ENCODE data around the gene MPP2.

Gene MPP2

GRCh38 chr17:43834106-43834505 is 73.2 kb downstream of the MPP2 start:
- TF ChIP-seq CTCF (IDR thresholded peaks at IDR 0.05; ENCODE audit: borderline replicate concordance, insufficient read depth, low read depth, low read length): no peak
- no peak overlapping the region for H3K4me3 ChIP-seq (ENCODE audit: low read depth, low read length)

GRCh38 chr17:43832976-43833829 is 74.1 kb downstream of the MPP2 start, which contains the start of gene MPP3:
TSS of gene MPP3 (minus strand) at chr17:43833146. CDS start at chr17:43831906, 1,240 bp downstream.
- no peak for TF ChIP-seq CTCF (IDR thresholded peaks at IDR 0.05; ENCODE audit: borderline replicate concordance, insufficient read depth, low read depth, low read length)
- no peak within 1 kb of the TSS for H3K4me3 ChIP-seq (ENCODE audit: low read depth, low read length)

GRCh38 chr17:43832168-43832975 is 75.0 kb downstream of the MPP2 start:
- H3K4me3 ChIP-seq (ENCODE audit: low read depth, low read length): no peak overlapping the region
- no peak for TF ChIP-seq CTCF (IDR thresholded peaks at IDR 0.05; ENCODE audit: borderline replicate concordance, insufficient read depth, low read depth, low read length)

DNA sequence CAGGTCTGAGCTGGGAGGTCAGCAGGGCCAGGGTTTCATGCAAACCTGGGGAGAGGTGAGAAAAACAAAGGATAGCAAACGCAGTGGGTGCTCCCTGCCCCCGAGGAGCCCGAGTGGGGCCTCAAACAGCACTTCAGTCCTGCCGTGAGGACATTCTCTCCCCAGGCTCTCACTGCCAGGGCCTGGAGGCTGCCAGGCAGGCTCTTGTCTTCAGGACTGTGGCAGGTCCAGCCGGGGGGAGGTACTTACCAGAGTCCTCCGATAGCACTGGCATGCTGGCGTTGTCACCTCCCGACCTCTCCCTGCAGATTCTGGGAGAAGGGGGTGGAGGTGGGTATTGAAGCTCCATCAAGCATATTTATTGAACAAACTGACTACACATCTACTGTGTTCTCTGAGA is 75.7 kb downstream of the MPP2 start:
- no peak overlapping the region for H3K4me3 ChIP-seq (ENCODE audit: low read depth, low read length)
- TF ChIP-seq CTCF (IDR thresholded peaks at IDR 0.05; ENCODE audit: borderline replicate concordance, insufficient read depth, low read depth, low read length): no peak

DNA sequence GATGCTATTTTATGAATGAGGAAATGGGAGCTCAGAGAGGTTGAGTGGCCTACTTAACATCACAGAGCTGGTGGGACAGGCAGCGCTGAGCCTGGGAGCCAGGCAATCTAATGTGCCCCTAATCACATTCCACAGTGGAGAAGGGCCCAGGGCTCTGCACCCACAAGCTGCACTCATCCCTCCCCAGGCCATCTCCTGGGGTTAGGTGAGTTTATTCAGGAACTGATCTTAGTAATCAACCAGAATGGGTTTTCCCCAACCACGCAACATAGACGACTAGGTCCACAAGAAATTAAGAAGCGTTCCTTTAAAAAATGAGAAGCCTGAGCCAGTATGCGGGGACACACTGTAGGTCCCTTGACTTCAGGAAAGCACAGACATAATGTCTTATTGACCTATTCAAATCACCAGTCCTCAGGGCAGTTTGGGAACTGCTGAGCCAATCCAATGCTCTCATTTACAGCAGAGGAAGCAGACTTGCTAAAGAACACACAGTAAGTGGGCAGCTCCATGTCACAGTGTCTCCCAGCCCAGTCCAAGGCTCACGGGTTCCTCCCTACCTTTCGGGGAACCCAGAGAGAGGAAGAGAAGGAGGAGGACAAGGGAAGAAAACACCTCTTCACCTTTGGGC is 76.7 kb downstream of the MPP2 start:
- H3K4me3 ChIP-seq (ENCODE audit: low read depth, low read length): no peak overlapping the region
- TF ChIP-seq CTCF (IDR thresholded peaks at IDR 0.05; ENCODE audit: borderline replicate concordance, insufficient read depth, low read depth, low read length): no peak

- no peak overlapping the region for H3K4me3 ChIP-seq (ENCODE audit: low read depth, low read length)
Observed at GRCh38 chr17:43829738-43830137, 77.6 kb downstream of the MPP2 start.

More at GRCh38 chr17:43829738-43830137, 77.6 kb downstream of the MPP2 start:
- TF ChIP-seq CTCF (IDR thresholded peaks at IDR 0.05; ENCODE audit: borderline replicate concordance, insufficient read depth, low read depth, low read length): no peak

Measured in GM12875 (cell line).